Mucosa of descending colon (tissue), 3 donors: ENCODE measurements around the gene LOXHD1. TPM values are rescaled to one million over a fixed set of nuclear protein-coding genes. Genes with fewer than 3 reads are reported as not detected.

Experiments used
- ATAC-seq: fragments of 200-7000 bp; cut with Tn5 transposase; one replicate; pipeline ENCODE4 v1.9.1; 2020; ENCODE audit warnings: mild to moderate bottlenecking, moderate library complexity
- DNase-seq, 3 donors: peaks; one replicate each; pipeline ENCODE4 v3.0.0-alpha.2; 2020
- H3K36me3 ChIP-seq: fragments of 200-600 bp; one replicate; pipeline ENCODE4 v1.8.0; 2021; ENCODE audit warnings: low read depth, mild to moderate bottlenecking
- H3K4me1 ChIP-seq: fragments of 200-600 bp; one replicate; pipeline ENCODE4 v1.8.0; 2021; ENCODE audit warnings: low read depth, mild to moderate bottlenecking
- H3K4me3 ChIP-seq: fragments of 200-600 bp; one replicate; pipeline ENCODE4 v1.8.0; 2021; ENCODE audit warnings: mild to moderate bottlenecking
- H3K9me3 ChIP-seq: fragments of 200-600 bp; one replicate; pipeline ENCODE4 v1.8.0; 2021; ENCODE audit warnings: mild to moderate bottlenecking
- intact Hi-C, 2 donors: fragments of 100-400 bp; cut with DNase I in 1 of 2; cut with micrococcal nuclease in 1 of 2; formaldehyde crosslinking; loops; one replicate each; pipeline versions ENCODE4 v1.11.0 to v1.11.1; 2022; cut with DNase I, micrococcal nuclease
- total RNA-seq, 3 donors: library from RNA; stranded (reverse); fragmentation: NEBNext Ultra II Directional in 2 of 3; extraction: Animal tissue kit (Norgen Biotek cat#: 25700) in 2 of 3; gene quantifications; one replicate each; pipeline versions ENCODE4 v1.2.1 to v1.2.4, GENCODE V29; 2021 to 2023
- TF ChIP-seq, protein P1 (sequence below): fragments of 200-600 bp; IDR thresholded peaks from one replicate; pipeline ENCODE4 v1.8.0; 2022; ENCODE audit warnings: antibody characterized with exemption, mild to moderate bottlenecking
- donor health status: DM: no; HTN: no; CAD: no; lungs with moderate emphysema.
- donor health status: DM: no; HTN: no; CAD: no.
- donor health status: DM: no; HTN: yes; CAD: no.

The LOXHD1 gene
- total RNA-seq, 3 donors from 2014 or later, result 0.06 TPM; not detected in 2

DNA sequence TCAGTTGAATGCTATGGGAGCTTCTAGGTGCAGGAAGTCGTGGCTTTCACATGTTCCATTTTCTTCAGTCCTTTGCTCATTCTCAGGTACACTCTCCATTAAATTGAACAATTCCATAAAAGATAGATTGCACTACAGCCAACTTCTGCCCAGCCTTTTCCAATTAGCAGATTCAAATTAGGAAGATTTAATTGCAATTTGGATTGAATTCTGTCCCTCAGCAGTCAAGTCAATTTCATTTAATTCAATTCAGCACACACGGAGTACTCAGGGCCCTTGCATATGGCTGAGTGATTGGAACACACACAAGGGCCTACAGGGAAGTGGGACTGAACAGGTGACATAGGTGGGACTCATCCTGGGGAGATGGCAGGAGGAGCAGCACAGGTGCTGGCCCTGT lies 220.4 kb downstream of the LOXHD1 start:
- DNase-seq (no peak), ATAC-seq (no peak)
- no peak overlapping the region for H3K4me3 ChIP-seq
- no peaks in the 10 kb centered on the region for H3K4me1 ChIP-seq
- no peaks in the 10 kb centered on the region for H3K9me3 ChIP-seq
- intact Hi-C loops, result no loop called here
- no peaks in the 10 kb centered on the region for H3K36me3 ChIP-seq
- TF ChIP-seq, protein P1, sequence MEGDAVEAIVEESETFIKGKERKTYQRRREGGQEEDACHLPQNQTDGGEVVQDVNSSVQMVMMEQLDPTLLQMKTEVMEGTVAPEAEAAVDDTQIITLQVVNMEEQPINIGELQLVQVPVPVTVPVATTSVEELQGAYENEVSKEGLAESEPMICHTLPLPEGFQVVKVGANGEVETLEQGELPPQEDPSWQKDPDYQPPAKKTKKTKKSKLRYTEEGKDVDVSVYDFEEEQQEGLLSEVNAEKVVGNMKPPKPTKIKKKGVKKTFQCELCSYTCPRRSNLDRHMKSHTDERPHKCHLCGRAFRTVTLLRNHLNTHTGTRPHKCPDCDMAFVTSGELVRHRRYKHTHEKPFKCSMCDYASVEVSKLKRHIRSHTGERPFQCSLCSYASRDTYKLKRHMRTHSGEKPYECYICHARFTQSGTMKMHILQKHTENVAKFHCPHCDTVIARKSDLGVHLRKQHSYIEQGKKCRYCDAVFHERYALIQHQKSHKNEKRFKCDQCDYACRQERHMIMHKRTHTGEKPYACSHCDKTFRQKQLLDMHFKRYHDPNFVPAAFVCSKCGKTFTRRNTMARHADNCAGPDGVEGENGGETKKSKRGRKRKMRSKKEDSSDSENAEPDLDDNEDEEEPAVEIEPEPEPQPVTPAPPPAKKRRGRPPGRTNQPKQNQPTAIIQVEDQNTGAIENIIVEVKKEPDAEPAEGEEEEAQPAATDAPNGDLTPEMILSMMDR, result no peak

DNA sequence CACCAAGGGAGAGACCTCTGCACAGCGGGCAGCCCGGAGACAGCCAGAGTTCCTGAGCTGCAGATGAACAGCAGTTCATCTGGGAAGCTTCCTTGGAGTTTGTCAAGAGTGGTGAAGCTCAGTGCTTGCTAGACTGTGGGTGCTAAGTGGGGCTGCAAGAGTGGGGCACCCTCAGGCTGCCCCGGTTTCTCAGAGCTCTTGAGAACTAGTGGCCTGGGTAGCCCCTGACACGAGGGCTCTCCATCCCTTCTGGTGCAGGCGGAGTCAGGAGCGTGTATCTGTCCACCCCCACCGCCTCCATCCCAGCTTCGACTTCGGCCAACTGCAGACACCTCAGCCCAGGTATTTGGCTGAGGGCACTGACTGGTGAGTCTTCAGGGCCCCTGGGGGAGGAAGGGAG lies 222.0 kb downstream of the LOXHD1 start:
- Histone ChIP-seq H3K36me3 (no peaks in the 10 kb centered on the region), H3K4me3 (no peak overlapping the region), H3K4me1 (no peaks in the 10 kb centered on the region), H3K9me3 (no peaks in the 10 kb centered on the region)
- intact Hi-C loops, result no loop called here
- no peak for DNase-seq
- TF ChIP-seq, protein P1, result no peak
- ATAC-seq, result no peak

DNA sequence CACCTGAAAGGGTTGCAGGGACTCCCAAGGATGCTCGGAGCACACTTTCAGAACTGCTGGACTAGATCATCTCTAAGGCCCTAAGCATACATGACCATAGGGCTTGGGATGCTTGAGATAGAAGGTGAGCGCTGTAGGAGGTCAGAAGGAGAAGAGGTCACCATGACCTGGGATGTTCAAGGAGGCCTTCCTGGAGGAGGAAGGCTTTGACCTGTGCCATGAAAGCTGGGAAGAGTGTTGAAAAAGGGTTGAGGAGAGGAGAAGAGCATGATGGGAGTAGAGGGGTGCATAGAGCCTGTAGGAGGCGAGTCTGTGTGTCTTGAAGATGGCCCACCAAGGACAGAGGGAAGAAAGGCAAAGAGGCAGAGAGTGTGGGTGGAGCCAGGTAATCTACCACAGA lies 222.4 kb downstream of the LOXHD1 start:
- DNase-seq (no peak), ATAC-seq (no peak)
- no peaks in the 10 kb centered on the region for H3K36me3 ChIP-seq
- H3K9me3 ChIP-seq, result no peaks in the 10 kb centered on the region
- intact Hi-C loops, result no loop called here
- TF ChIP-seq, protein P1, result no peak
- no peaks in the 10 kb centered on the region for H3K4me1 ChIP-seq
- H3K4me3 ChIP-seq, result no peak overlapping the region

DNA sequence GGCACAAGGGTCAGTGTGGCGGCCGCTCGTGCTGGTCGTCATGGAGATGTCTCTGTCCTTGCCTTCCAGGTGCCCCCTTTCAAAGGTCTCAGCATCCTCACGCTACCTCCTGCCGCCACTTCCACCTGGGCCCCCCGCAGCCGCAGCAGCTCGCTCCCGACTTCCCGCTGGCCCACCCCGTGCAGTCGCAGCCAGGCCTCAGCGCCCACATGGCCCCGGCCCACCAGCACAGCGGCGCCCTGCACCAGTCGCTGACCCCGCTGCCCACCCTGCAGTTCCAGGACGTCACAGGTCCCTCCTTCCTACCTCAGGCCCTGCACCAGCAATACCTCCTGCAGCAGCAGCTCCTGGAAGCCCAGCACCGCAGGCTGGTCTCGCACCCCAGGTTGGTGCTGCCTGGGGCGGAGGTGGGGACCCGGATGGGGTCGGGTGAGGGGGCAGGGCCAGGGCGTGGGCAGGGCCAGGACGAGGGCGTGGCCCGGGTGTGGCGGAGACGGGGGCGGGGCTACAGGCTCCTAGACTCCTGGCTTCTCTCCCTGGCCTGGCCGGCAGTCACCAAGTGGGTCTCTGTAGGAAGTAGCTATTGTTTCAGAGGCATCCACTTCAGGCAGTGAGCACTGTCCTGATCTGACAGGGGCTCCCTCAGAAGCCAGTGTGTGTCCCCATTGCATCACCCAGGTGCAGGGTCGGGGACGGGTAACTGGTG lies 223.7 kb downstream of the LOXHD1 start:
- no peaks in the 10 kb centered on the region for H3K4me1 ChIP-seq
- intact Hi-C loops, result no loop called here
- no peak for DNase-seq
- no peak for ATAC-seq
- no peaks in the 10 kb centered on the region for H3K36me3 ChIP-seq
- H3K9me3 ChIP-seq, result no peaks in the 10 kb centered on the region
- H3K4me3 ChIP-seq, result no peak overlapping the region
- TF ChIP-seq, protein P1, result no peak

DNA sequence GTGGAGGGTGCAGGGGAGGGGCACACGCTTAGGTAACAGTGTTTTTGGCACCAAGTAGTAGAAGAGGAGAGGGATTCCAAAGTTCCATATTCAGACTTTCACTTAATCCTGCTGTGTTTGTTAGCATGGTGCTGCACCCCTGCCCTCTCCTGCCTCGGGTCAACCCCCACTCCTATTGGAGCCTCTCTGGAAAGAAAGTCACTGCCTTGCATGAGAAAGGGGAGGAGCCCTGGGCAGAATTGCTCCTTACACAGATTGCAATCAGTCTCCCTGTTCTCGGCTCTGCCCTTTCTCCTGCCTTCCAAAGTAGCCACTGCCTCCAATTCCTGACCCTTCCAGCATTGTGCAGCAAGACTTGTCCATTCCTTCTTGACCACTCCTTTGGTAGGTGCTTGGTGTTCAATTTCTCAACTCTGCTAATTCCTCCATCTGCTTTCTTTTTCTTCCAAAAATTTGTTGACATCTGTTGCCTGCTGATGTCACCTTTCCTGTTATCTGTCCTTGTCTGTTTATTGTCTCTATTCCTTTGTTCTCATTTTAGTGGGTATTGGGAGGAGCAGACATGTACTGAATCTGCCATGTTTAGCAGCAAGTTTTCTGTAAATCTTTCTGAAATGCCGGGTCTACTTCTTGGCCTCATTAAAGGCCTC lies 225.4 kb downstream of the LOXHD1 start:
- intact Hi-C loops, result no loop called here
- Histone ChIP-seq H3K9me3 (no peaks in the 10 kb centered on the region), H3K4me1 (no peaks in the 10 kb centered on the region), H3K36me3 (no peaks in the 10 kb centered on the region), H3K4me3 (no peak overlapping the region)
- TF ChIP-seq, protein P1, result no peak
- ATAC-seq (no peak), DNase-seq (no peak)
